ENCODE measurements around the gene DENND11.
A peak's percentile ranks its signal among the peaks of the same experiment; 100 is the strongest.

Gene DENND11, protein sequence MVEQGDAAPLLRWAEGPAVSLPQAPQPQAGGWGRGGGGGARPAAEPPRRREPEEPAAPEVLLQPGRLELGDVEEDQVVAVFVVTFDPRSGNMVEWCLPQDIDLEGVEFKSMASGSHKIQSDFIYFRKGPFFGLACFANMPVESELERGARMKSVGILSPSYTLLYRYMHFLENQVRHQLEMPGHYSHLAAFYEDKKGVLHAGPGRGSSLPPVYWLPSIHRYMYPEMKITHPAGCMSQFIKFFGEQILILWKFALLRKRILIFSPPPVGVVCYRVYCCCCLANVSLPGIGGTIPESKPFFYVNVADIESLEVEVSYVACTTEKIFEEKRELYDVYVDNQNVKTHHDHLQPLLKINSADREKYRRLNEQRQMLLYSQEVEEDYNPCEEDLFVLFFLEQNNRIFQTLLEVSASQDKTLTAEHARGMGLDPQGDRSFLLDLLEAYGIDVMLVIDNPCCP

GRCh38 chr7:141702047-141702567, at the start of gene DENND11:
TSS of gene DENND11 (minus strand) at chr7:141702166. CDS start at chr7:141702153, 13 bp downstream.
- no peak for FAIRE-seq
- no peak for DNase-seq (ENCODE audit: low spot score)

GRCh38 chr7:141748396-141748795, 46.4 kb upstream of the DENND11 start:
- FAIRE-seq (no peak), DNase-seq (ENCODE audit: low spot score) (peak; percentile 42)

DNA sequence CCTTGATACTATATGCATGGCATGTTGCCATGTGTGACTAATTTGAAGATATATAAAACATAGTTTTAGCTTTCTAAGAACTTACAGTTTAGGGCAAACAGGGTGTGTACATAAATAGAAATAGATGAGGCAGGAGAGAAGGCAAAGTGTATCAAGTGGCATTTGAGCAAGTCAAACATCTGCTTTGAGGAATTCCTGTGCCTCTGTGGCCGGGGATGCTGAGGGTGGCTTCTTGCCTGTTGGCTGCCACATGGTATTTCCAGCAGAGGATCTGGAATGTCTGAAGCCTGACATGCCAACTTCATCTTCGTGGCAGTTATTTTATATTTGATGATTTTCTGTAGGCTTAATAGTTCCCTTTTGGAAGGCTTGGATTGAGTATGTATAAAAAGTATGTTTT, 42.2 kb upstream of the DENND11 start:
- DNase-seq (ENCODE audit: low spot score) (no peak), FAIRE-seq (no peak)

GRCh38 chr7:141742229-141742628, 40.3 kb upstream of the DENND11 start:
- FAIRE-seq (no peak), DNase-seq (ENCODE audit: low spot score) (no peak)

DNA sequence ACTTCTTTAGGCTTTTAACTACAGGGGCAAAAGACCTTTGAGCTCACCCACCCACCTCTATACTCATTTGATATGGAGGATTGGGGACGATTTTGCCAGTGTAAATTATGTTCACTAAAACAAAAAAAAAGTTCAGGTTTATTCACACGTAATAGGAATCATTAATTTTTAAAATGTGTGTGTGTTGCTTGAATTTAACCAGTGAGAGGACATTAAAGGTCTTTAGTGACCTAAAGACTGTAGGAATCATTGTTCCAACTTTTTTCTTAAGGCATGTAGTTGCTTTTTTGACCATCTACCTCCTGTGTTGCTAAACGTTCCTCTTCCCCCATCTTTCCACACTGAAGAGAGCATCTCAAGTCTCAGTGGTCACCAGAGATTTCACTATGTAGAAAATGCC, 37.3 kb upstream of the DENND11 start:
- DNase-seq (ENCODE audit: low spot score) (no peak), FAIRE-seq (no peak)

- no peak for FAIRE-seq
- no peak for DNase-seq (ENCODE audit: low spot score)
Measured at GRCh38 chr7:141738592-141739013, 36.6 kb upstream of the DENND11 start.

DNA sequence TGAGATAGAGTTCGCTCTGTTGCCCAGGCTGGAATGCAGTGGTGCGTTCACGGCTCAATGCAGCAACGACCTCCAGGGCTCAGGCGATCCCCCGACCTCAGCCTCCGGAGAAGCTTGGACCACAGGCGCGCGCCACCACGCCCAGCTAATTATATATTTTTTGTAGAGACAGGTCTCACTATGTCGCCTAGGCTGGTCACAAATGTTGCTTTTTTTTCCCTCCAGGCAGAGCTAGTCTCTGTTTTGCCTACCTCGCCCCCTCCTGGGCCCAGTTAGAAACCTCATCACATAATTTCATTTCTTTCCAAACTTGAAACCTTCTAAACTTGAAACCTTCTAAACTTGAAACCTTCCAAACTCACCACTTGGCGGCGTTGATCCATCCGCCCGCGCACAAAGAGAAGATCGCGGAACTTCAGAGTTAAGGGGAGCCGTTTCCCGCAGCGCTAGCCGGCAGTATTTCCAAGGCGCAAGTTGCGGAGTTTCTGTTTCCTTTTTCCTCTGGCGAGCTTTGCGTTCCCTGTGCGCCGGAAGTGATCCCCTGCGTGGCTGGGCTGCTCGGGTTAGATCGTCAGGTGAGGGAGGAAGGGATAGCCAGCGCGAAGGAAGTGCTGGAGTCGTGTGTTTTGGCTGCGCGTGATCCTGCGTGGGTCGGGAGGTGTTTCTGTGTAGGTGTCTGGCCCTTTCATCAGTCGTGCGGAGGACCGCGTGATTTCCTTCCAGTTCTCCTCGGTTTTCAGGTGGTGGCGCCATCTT, 36.0 kb upstream of the DENND11 start, which contains the start of gene SSBP1:
TSS of gene SSBP1 (plus strand) at position 523 of the 756 bp plus-strand sequence. CDS start 809 bp downstream, outside the sequence.
- FAIRE-seq: peak; percentile 94
- DNase-seq (ENCODE audit: low spot score): peak; percentile 96

DNA sequence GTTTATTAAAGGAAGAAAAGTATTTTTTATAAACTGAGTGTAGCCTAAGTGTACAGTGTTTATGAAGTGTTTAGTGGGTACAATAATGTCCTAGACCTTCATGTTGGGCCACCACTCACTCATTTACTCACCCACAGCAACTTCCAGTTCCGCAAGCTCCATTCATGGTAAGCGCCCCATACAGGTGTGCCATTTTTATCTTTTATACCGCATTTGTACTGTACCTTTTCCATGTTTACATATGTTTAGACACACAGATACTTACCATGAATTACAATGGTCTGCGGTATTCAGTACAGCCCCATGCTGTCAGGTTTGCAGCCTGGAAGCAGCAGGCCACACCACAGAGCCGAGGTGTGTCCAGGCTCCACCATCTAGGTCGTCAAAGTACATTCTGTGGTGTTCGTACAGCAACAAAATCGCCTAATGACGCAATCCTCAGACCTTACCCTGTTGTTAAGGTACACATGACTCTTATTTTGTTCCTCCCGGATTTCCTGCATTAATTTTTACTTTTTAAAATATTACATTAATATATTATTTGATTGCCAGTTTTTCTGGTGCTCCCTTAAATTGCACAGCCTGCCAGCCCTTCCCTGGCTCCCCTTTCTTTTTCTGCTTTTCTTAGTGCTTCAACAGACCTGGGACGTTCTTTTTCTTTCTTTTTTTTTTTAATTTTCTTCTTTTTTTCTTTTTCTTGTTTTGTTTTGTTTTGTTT, 35.3 kb upstream of the DENND11 start:
- DNase-seq (ENCODE audit: low spot score): no peak
- FAIRE-seq: no peak

GRCh38 chr7:141731476-141732149, 29.6 kb upstream of the DENND11 start:
- FAIRE-seq: no peak
- no peak for DNase-seq (ENCODE audit: low spot score)

DNA sequence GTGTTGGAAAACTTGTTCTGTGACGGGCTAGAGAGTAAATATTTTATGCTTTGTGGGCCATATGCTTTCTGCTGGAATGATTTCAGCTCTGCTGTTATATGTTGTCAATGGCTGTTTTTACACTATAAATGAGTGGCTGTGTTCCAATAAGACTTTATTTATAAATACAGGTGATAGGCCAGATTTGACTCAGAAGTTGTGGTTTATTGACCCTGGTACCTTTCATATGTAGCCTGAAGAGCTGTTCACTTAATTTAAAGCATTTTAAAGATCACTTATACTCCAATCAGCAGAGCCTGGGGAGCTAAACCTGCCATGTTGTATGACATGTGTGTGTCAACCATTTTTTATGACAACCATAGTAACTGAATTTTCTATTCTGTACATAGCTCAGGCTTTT, 27.1 kb upstream of the DENND11 start:
- DNase-seq (ENCODE audit: low spot score) (no peak), FAIRE-seq (no peak)

- DNase-seq (ENCODE audit: low spot score): no peak
- no peak for FAIRE-seq
Measured at GRCh38 chr7:141722529-141722928, 20.6 kb upstream of the DENND11 start.

DNA sequence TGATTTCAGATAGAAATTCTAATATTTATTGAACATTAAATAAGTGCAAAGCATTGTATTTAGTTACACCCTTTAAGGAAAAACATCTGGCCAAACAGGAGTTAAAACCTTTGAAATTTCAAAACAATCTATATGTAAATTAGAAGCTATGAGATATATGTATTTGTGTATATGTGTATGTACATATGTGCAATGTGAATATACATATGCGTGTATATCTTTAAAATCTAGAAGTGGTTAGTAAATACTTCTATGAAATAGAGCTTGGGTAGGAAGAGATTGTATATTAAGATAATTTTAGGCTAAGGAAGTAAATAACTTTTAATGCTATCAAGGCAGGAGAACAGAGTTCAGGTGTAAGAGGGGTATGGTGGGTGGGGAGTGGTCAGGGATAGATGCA, 15.5 kb upstream of the DENND11 start:
- FAIRE-seq: no peak
- DNase-seq (ENCODE audit: low spot score): no peak

DNA sequence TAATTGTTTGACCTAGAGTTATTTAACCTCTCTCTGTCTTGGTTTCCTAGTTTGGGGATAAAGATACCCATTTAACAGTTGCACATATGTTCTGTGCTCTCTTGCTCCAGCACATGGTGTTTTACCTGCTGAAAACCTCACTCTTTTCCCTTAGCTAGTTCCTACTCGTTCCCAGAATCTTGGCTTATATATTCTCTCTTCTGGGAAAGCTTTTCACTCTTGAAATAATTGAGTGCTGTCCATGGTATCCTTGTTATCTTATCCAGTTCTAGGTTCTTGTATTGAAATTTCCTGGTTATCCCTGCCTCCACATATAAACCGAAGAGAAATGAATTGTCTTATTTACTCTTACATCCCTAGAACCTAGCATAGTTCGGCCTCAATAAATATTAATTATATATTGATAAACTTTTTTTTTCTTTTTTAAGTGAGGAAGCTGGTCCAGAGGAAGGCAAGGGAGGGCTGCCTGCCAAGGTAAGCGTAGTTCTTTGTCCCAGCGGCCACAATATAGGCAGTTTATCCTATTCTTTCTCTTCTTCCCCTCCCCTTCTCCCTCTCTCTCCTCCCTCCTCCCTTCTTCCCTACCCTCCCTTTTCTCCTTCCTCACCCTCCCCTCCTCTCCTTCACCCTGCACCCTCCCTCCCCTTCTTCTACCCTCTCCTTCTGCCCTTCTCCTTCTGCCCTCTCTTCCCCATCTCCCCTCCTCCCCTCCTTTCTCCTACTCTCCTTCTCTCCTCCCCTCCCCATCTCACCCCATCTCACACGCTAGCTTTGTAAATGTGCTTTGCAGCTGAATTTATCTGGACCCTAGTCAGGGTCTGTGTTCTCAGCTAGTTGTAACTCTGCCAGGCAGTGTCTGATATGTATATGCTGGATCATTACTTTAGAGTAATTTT, 14.1 kb upstream of the DENND11 start:
- DNase-seq (ENCODE audit: low spot score) (no peak), FAIRE-seq (no peak)

DNA sequence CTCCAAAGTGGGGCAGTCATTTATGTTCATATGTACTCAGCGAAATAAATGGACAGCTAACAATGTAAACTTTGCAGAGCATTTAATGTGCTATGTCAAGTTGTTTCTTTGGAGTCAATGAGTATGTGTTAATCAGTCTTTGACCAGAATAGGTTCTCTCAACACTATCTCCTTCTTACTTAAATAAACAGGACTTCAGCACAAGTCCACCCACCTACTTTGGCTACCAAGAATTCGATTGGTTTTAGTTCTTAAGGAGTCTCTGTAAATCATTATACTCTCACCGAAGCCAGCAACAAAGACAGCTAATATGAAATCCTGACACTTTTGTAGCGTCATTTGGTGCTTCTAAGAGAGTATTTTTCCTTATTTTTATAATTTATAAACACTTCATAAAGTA, 13.1 kb upstream of the DENND11 start:
- DNase-seq (ENCODE audit: low spot score): no peak
- FAIRE-seq: no peak

GRCh38 chr7:141714571-141714970, 12.6 kb upstream of the DENND11 start:
- no peak for FAIRE-seq
- DNase-seq (ENCODE audit: low spot score): no peak

GRCh38 chr7:141713890-141714289, 11.9 kb upstream of the DENND11 start:
- FAIRE-seq: no peak
- no peak for DNase-seq (ENCODE audit: low spot score)

DNA sequence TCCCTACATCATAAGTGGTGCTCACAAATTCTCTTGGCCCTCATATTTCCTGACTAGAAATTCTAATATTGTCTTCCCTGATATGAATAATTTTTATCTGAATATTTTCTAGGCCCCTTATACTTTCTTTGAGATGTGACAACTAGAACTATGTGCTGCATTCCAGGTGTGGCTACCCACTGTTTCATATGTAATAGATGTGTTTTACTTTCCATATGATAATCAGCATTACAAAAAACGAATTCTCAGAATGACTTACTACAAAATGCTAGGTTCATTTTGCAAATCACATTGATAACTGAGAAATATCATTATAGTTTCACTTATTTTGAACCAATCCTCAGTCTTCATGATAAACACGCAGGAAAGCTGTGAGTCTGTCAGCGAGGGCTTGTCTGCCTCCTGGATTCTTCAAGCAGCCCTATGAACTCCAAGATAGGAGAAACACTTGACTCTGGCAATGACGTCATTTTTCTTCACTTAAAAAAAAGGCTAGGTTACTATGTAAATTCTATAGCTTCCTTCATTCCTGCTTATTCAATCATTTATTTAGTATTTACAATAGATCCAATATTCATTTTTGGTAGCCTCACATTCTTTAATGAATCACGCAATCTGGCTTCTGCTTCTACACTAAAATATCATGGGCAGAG, 10.8 kb upstream of the DENND11 start:
- no peak for FAIRE-seq
- DNase-seq (ENCODE audit: low spot score): no peak

DNA sequence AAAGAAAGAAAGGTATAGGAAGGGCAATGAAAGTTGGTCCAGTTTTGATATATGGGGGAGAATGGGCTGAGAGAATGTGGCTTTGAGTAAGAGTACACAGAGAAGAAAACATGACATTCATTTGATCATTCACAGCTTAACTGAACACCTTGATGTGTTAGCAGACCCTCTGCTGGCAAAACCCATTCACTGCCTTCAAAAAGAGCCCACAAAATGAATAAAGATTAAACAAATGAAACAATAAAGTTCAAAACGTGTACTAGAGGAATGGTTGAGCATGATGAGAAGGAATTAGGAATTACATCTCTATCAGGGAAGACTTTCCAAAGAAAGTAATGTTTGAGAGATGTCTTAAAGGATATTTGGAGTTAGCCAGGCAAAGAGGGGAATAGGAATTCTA, 8.3 kb upstream of the DENND11 start:
- no peak for FAIRE-seq
- no peak for DNase-seq (ENCODE audit: low spot score)

DNA sequence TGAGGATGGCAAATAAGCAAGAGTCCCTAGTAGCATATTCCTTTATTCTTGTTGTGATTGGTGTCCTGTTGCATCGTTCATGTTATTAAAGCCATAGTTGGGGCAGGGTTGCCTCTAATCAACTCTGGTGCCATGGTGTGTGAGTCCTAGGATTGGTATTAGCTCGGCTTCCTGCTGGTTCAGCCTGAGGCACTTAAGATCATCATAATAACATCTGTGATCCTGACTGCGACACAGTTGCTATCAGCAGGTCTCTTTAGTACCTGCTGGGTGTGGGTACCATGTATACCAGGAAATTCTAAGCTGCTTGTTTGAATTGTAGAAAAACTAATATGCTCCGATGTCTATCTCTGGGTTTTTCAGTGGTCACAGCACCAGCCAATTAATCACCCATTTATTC, 7.8 kb upstream of the DENND11 start:
- DNase-seq (ENCODE audit: low spot score) (no peak), FAIRE-seq (no peak)
